PC-9 (cell line): ENCODE results near the gene TOR4A. TPM values are rescaled to one million over a fixed set of nuclear protein-coding genes. Genes with fewer than 3 reads are reported as not detected.

Source experiments
- BruUV-seq: library from RNA; stranded (reverse); fragments of 400-500 nt; replicated peaks from 2 replicates; lab custom pipeline; 2021; lab: Mats Ljungman, UMichigan
- CTCF ChIA-PET: fragments of 300-600 bp; sonication (Branson Sonifier 250); formaldehyde crosslinking; loops from one replicate; lab custom pipeline; 2022; ENCODE audit warnings: antibody characterized with exemption; lab: Charles Lee
- POLR2A ChIA-PET: fragments of 300-600 bp; sonication (Branson Sonifier 250); formaldehyde crosslinking; loops from one replicate; lab custom pipeline; 2022; ENCODE audit warnings: antibody characterized with exemption; ENCODE audit not compliant: unreplicated experiment; lab: Charles Lee
- DNase-seq, 2 experiments: peaks; one replicate each; pipeline versions ENCODE4 v3.0.0 to v3.0.0-alpha.2; 2015 to 2022; ENCODE audit warnings: mixed read lengths in 1 of 2
- H2AFZ ChIP-seq: fragments of 200-600 bp; sonication (generic); 2 replicates; pipeline ENCODE4 v1.8.1; 2017; ENCODE audit warnings: antibody characterized with exemption
- H3F3A ChIP-seq: fragments of 200-600 bp; sonication (generic); 2 replicates; pipeline ENCODE4 v1.8.1; 2017; ENCODE audit warnings: antibody characterized with exemption, mild to moderate bottlenecking, low read depth; ENCODE audit not compliant: insufficient read depth
- H3K27ac ChIP-seq: fragments of 200-600 bp; sonication (generic); 2 replicates; pipeline ENCODE4 v1.6.1; 2016; ENCODE audit warnings: mixed run types
- H3K27me3 ChIP-seq: fragments of 200-600 bp; sonication (generic); 2 replicates; pipeline ENCODE4 v1.6.1; 2016; ENCODE audit warnings: low read depth, mixed run types; ENCODE audit not compliant: insufficient read depth
- H3K36me3 ChIP-seq: fragments of 200-600 bp; sonication (generic); 2 replicates; pipeline ENCODE4 v1.6.1; 2016; ENCODE audit warnings: low read depth, mixed run types
- H3K4me1 ChIP-seq: fragments of 200-600 bp; sonication (generic); replicated peaks from 2 replicates; pipeline ENCODE4 v1.6.1; 2016; ENCODE audit warnings: mixed run types; ENCODE audit not compliant: insufficient read depth
- H3K4me2 ChIP-seq: fragments of 200-600 bp; sonication (generic); 2 replicates; pipeline ENCODE4 v1.6.1; 2017; ENCODE audit warnings: mixed run types
- H3K4me3 ChIP-seq: fragments of 200-600 bp; sonication (generic); 2 replicates; pipeline ENCODE4 v1.6.1; 2016; ENCODE audit warnings: mixed run types
- H3K79me2 ChIP-seq: fragments of 200-600 bp; sonication (generic); 2 replicates; pipeline ENCODE4 v1.6.1; 2017; ENCODE audit warnings: low read depth, mixed run types
- H3K9me2 ChIP-seq: fragments of 200-600 bp; sonication (generic); 2 replicates; pipeline ENCODE4 v1.8.1; 2017; ENCODE audit warnings: mild to moderate bottlenecking; ENCODE audit not compliant: insufficient read depth
- H3K9me3 ChIP-seq: fragments of 200-600 bp; sonication (generic); 2 replicates; pipeline ENCODE4 v1.8.1; 2016; ENCODE audit warnings: low read depth; ENCODE audit not compliant: insufficient read depth
- H4K20me1 ChIP-seq: fragments of 200-600 bp; sonication (generic); 2 replicates; pipeline ENCODE4 v1.8.1; 2017; ENCODE audit not compliant: insufficient read depth
- CTCF ChIP-seq: fragments of 200-600 bp; sonication (generic); conservative IDR thresholded peaks from 2 replicates; pipeline ENCODE4 v1.6.1; 2017; ENCODE audit warnings: mixed run types, antibody characterized with exemption, mild to moderate bottlenecking, moderate library complexity
- EZH2 ChIP-seq: fragments of 200-600 bp; sonication (generic); IDR thresholded peaks from 2 replicates; pipeline ENCODE4 v1.8.0; 2017; ENCODE audit warnings: antibody characterized with exemption, low read depth
- intact Hi-C: fragments of 100-400 bp; cut with micrococcal nuclease; formaldehyde crosslinking; loops from one replicate; pipeline ENCODE4 v1.10.0; 2022; ENCODE audit not compliant: unreplicated experiment
- total RNA-seq: library from RNA; stranded (reverse); gene quantifications from 2 replicates; pipeline ENCODE4 v1.2.3, GENCODE V29; 2021

TOR4A gene
- total RNA-seq, 1 experiment from 2014 or later: 48.9 TPM

- Histone ChIP-seq H4K20me1 (peaks cover 29% of the 10 kb centered on the region), H3K9me2 (no peaks in the 10 kb centered on the region), H2AFZ (peak overlapping the region; percentile 89), H3K27me3 (no peaks in the 10 kb centered on the region), H3K36me3 (peaks cover 21% of the 10 kb centered on the region; the same call in 1 of the 2 replicates), H3K4me2 (peak overlapping the region; percentile 93), H3K9me3 (no peaks in the 10 kb centered on the region), H3F3A (peaks cover 40% of the 10 kb centered on the region), H3K4me3 (peak overlapping the region; percentile 70), H3K27ac (peak overlapping the region; percentile 82), H3K79me2 (peaks cover 56% of the 10 kb centered on the region), H3K4me1 (peaks cover 39% of the 10 kb centered on the region)
- POLR2A ChIA-PET: interaction anchor here (0.5 to 1.8 kb wide), 18 partner anchors 12 to 448 kb away, joined by 3 to 19 read pairs (median 6); partner anchors contain the start of genes NELFB, RNF224, SAPCD2 and TOR4A
- TF ChIP-seq CTCF (peak; percentile 32; the same call in 1 of the 2 replicates), EZH2 (no peak)
- peak in 1 of 2 experiments; percentile 82 for DNase-seq
- intact Hi-C loops: loop anchor here (2.0 to 5.0 kb wide), 3 partner anchors 36 to 448 kb away; partner anchors contain the start of genes TMEM141 and TOR4A
- CTCF ChIA-PET: interaction anchor here (0.5 kb wide), 1 partner anchor 113 kb away, joined by 8 read pairs; no protein-coding TSS in a partner anchor
- no TSS peak for BruUV-seq
These were observed 37.1 kb upstream of the TOR4A start for GRCh38 chr9:137240318-137240840.

- Histone ChIP-seq H3K9me2 (no peaks in the 10 kb centered on the region), H3F3A (peaks cover 40% of the 10 kb centered on the region), H4K20me1 (peaks cover 29% of the 10 kb centered on the region), H3K4me1 (peaks cover 39% of the 10 kb centered on the region), H3K4me3 (peak within 1 kb of the TSS; percentile 97), H3K79me2 (peaks cover 56% of the 10 kb centered on the region), H3K27ac (peak within 1 kb of the TSS; percentile 82), H3K9me3 (no peaks in the 10 kb centered on the region), H2AFZ (peak within 1 kb of the TSS; percentile 89), H3K4me2 (peak within 1 kb of the TSS; percentile 99), H3K36me3 (peaks cover 21% of the 10 kb centered on the region; the same call in 1 of the 2 replicates), H3K27me3 (no peaks in the 10 kb centered on the region)
- ChIA-PET CTCF (interaction anchor here (0.5 to 0.7 kb wide), 2 partner anchors 43 to 113 kb away, joined by 3 to 8 read pairs; no protein-coding TSS in a partner anchor), POLR2A (interaction anchor here (0.5 to 1.8 kb wide), 18 partner anchors 13 to 449 kb away, joined by 3 to 19 read pairs (median 6); partner anchors contain the start of genes NELFB, RNF224, SAPCD2 and TOR4A)
- DNase-seq: peak; percentile 98 to 100
- TF ChIP-seq EZH2 (no peak), CTCF (no peak)
- no TSS peak for BruUV-seq
- intact Hi-C loops: loop anchor here (2.0 to 5.0 kb wide), 3 partner anchors 36 to 449 kb away; partner anchors contain the start of genes TMEM141 and TOR4A
These were observed 36.6 kb upstream of the TOR4A start, which contains the start of gene TUBB4B for GRCh38 chr9:137240841-137241489. Gene TUBB4B (plus strand): TSS chr9:137241287. CDS start chr9:137241361, 74 bp downstream.
